ENCODE data around the gene TMEM11. TPM values are rescaled to one million over a fixed set of nuclear protein-coding genes. Genes with fewer than 3 reads are reported as not detected.

TMEM11 gene
- total RNA-seq, 1 donor from 2014 or later, result 21.6 TPM

- no peaks in the 10 kb centered on the region for H3K36me3 ChIP-seq (ENCODE audit: control insufficient read depth, insufficient read depth, low read length)
- no peak overlapping the region for H3K4me3 ChIP-seq (ENCODE audit: low read depth, low read length)
- TF ChIP-seq CTCF (IDR thresholded peaks at IDR 0.05; ENCODE audit: insufficient read depth, low read length, poor library complexity, severe bottlenecking), result no peak
- H3K27me3 ChIP-seq (ENCODE audit: control insufficient read depth, insufficient read depth, low read length), result no peaks in the 10 kb centered on the region
- no peak for DNase-seq (ENCODE audit: low read depth)
Observed at GRCh38 chr17:21211825-21212479, 2.0 kb downstream of the TMEM11 start.

GRCh38 chr17:21210411-21211076, 3.4 kb downstream of the TMEM11 start:
- Histone ChIP-seq H3K4me3 (ENCODE audit: low read depth, low read length) (no peak overlapping the region), H3K36me3 (ENCODE audit: control insufficient read depth, insufficient read depth, low read length) (no peaks in the 10 kb centered on the region), H3K27me3 (ENCODE audit: control insufficient read depth, insufficient read depth, low read length) (no peaks in the 10 kb centered on the region)
- no peak for TF ChIP-seq CTCF (IDR thresholded peaks at IDR 0.05; ENCODE audit: insufficient read depth, low read length, poor library complexity, severe bottlenecking)
- DNase-seq (ENCODE audit: low read depth), result no peak

- H3K4me3 ChIP-seq (ENCODE audit: low read depth, low read length), result no peak overlapping the region
- H3K27me3 ChIP-seq (ENCODE audit: control insufficient read depth, insufficient read depth, low read length), result no peaks in the 10 kb centered on the region
- no peaks in the 10 kb centered on the region for H3K36me3 ChIP-seq (ENCODE audit: control insufficient read depth, insufficient read depth, low read length)
- no peak for TF ChIP-seq CTCF (IDR thresholded peaks at IDR 0.05; ENCODE audit: insufficient read depth, low read length, poor library complexity, severe bottlenecking)
- DNase-seq (ENCODE audit: low read depth), result peak; percentile 16
Observed at GRCh38 chr17:21209511-21210175, 4.3 kb downstream of the TMEM11 start.

GRCh38 chr17:21208352-21208751, 5.6 kb downstream of the TMEM11 start:
- DNase-seq (ENCODE audit: low read depth), result no peak
- TF ChIP-seq CTCF (IDR thresholded peaks at IDR 0.05; ENCODE audit: insufficient read depth, low read length, poor library complexity, severe bottlenecking), result no peak
- Histone ChIP-seq H3K36me3 (ENCODE audit: control insufficient read depth, insufficient read depth, low read length) (no peaks in the 10 kb centered on the region), H3K4me3 (ENCODE audit: low read depth, low read length) (no peak overlapping the region), H3K27me3 (ENCODE audit: control insufficient read depth, insufficient read depth, low read length) (no peaks in the 10 kb centered on the region)

DNA sequence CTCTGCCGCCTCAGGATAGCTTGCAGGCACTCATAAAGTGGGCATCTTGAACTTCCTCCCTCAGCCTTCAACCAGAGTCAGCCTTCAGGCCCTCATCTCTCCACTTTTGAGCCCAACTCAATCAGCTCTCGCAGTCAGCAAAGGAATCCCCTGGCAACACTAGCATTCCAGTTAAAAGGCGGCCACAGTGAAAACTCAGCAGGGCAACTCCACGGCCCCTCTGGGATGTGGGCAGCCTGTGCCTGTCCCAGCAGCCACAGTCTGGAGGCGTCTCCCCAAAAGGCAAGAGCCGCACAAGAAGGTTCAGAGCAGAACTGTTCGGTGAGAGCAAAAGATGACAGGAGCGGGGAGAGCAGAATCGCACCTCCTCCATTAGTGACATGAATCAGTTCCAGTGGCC, 9.0 kb downstream of the TMEM11 start:
- no peak for TF ChIP-seq CTCF (IDR thresholded peaks at IDR 0.05; ENCODE audit: insufficient read depth, low read length, poor library complexity, severe bottlenecking)

More for the DNA sequence above, 9.0 kb downstream of the TMEM11 start:
- DNase-seq (ENCODE audit: low read depth), result no peak
- H3K36me3 ChIP-seq (ENCODE audit: control insufficient read depth, insufficient read depth, low read length), result no peaks in the 10 kb centered on the region
- H3K4me3 ChIP-seq (ENCODE audit: low read depth, low read length), result no peak overlapping the region
- no peaks in the 10 kb centered on the region for H3K27me3 ChIP-seq (ENCODE audit: control insufficient read depth, insufficient read depth, low read length)

Data from kidney epithelial cell (primary cell).